Measurements from ENCODE around the gene SINHCAF. TPM values are rescaled to one million over a fixed set of nuclear protein-coding genes. Genes with fewer than 3 reads are reported as not detected.

SINHCAF gene
- polyA plus RNA-seq, 1 donor from 2014 or later, result 80.5 TPM

GRCh38 chr12:31265722-31266121 lies 60.2 kb downstream of the SINHCAF start:
- Histone ChIP-seq H3K9ac (ENCODE audit: low read length) (no peak overlapping the region), H4K20me1 (ENCODE audit: insufficient read depth) (no peaks in the 10 kb centered on the region), H3K79me2 (replicated peaks; ENCODE audit: insufficient read depth, low read length) (no peaks in the 10 kb centered on the region), H3K9me3 (ENCODE audit: low read length) (no peaks in the 10 kb centered on the region), H3K36me3 (ENCODE audit: insufficient read depth, low read length) (no peaks in the 10 kb centered on the region), H3K4me2 (ENCODE audit: low read length) (no peak overlapping the region), H3K9me2 (ENCODE audit: insufficient read depth, low read length) (no peaks in the 10 kb centered on the region), H3K27ac (ENCODE audit: low read length) (no peak overlapping the region), H2AFZ (ENCODE audit: low read depth, low read length) (no peak overlapping the region), H3F3A (ENCODE audit: insufficient read depth, low read length, poor library complexity, severe bottlenecking) (no peaks in the 10 kb centered on the region), H3K4me3 (ENCODE audit: low read length) (no peak overlapping the region), H3K27me3 (ENCODE audit: insufficient read depth, low read depth, low read length) (no peaks in the 10 kb centered on the region)
- TF ChIP-seq EZH2 (IDR thresholded peaks at IDR 0.05; ENCODE audit: borderline replicate concordance, insufficient read depth, low read length, poor library complexity, severe bottlenecking), result no peak
- TF ChIP-seq POLR2AphosphoS5 (IDR thresholded peaks at IDR 0.05), result no peak
- no peak for TF ChIP-seq TAF1 (IDR thresholded peaks at IDR 0.05; ENCODE audit: low read depth)
- TF ChIP-seq, protein P1, sequence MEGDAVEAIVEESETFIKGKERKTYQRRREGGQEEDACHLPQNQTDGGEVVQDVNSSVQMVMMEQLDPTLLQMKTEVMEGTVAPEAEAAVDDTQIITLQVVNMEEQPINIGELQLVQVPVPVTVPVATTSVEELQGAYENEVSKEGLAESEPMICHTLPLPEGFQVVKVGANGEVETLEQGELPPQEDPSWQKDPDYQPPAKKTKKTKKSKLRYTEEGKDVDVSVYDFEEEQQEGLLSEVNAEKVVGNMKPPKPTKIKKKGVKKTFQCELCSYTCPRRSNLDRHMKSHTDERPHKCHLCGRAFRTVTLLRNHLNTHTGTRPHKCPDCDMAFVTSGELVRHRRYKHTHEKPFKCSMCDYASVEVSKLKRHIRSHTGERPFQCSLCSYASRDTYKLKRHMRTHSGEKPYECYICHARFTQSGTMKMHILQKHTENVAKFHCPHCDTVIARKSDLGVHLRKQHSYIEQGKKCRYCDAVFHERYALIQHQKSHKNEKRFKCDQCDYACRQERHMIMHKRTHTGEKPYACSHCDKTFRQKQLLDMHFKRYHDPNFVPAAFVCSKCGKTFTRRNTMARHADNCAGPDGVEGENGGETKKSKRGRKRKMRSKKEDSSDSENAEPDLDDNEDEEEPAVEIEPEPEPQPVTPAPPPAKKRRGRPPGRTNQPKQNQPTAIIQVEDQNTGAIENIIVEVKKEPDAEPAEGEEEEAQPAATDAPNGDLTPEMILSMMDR (IDR thresholded peaks at IDR 0.05; ENCODE audit: poor library complexity, severe bottlenecking), result no peak
- TF ChIP-seq SMC3 (conservative IDR thresholded peaks at IDR 0.05; ENCODE audit: poor library complexity), result no peak
- no peak for TF ChIP-seq MXI1 (conservative IDR thresholded peaks at IDR 0.05; ENCODE audit: poor library complexity, severe bottlenecking)
- no peak for TF ChIP-seq RAD21 (conservative IDR thresholded peaks at IDR 0.05)
- TF ChIP-seq, protein P2, sequence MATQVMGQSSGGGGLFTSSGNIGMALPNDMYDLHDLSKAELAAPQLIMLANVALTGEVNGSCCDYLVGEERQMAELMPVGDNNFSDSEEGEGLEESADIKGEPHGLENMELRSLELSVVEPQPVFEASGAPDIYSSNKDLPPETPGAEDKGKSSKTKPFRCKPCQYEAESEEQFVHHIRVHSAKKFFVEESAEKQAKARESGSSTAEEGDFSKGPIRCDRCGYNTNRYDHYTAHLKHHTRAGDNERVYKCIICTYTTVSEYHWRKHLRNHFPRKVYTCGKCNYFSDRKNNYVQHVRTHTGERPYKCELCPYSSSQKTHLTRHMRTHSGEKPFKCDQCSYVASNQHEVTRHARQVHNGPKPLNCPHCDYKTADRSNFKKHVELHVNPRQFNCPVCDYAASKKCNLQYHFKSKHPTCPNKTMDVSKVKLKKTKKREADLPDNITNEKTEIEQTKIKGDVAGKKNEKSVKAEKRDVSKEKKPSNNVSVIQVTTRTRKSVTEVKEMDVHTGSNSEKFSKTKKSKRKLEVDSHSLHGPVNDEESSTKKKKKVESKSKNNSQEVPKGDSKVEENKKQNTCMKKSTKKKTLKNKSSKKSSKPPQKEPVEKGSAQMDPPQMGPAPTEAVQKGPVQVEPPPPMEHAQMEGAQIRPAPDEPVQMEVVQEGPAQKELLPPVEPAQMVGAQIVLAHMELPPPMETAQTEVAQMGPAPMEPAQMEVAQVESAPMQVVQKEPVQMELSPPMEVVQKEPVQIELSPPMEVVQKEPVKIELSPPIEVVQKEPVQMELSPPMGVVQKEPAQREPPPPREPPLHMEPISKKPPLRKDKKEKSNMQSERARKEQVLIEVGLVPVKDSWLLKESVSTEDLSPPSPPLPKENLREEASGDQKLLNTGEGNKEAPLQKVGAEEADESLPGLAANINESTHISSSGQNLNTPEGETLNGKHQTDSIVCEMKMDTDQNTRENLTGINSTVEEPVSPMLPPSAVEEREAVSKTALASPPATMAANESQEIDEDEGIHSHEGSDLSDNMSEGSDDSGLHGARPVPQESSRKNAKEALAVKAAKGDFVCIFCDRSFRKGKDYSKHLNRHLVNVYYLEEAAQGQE (IDR thresholded peaks at IDR 0.05; ENCODE audit: borderline replicate concordance), result no peak
- TF ChIP-seq EP300 (conservative IDR thresholded peaks at IDR 0.05; ENCODE audit: poor library complexity, severe bottlenecking), result no peak

DNA sequence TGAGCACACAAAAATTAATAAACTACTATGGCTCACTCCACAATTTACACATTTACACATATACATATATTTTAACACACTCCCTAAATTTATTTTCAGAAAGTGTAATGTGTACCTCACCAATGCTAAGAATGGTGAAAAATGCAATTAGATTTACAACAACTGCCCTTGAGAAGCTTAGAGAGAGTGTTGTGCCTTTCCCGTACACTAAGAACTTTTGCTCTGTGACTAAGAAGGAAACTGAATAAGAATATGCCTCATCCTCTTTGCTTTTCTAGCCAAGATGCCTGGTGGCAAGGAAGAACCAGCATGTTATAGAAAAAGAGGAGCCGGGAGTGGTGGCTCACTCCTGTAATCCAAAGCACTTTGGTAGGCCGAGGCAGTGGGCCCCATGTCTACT lies 62.3 kb downstream of the SINHCAF start:
- H3K79me2 ChIP-seq (replicated peaks; ENCODE audit: insufficient read depth, low read length), result no peaks in the 10 kb centered on the region
- H3K9me3 ChIP-seq (ENCODE audit: low read length), result no peaks in the 10 kb centered on the region
- no peak overlapping the region for H2AFZ ChIP-seq (ENCODE audit: low read depth, low read length)
- H3K4me2 ChIP-seq (ENCODE audit: low read length), result no peak overlapping the region
- TF ChIP-seq RAD21 (conservative IDR thresholded peaks at IDR 0.05), result no peak
- TF ChIP-seq, protein P1 (IDR thresholded peaks at IDR 0.05; ENCODE audit: poor library complexity, severe bottlenecking), result no peak
- no peak for TF ChIP-seq POLR2AphosphoS5 (IDR thresholded peaks at IDR 0.05)
- TF ChIP-seq EZH2 (IDR thresholded peaks at IDR 0.05; ENCODE audit: borderline replicate concordance, insufficient read depth, low read length, poor library complexity, severe bottlenecking), result no peak
- TF ChIP-seq TAF1 (IDR thresholded peaks at IDR 0.05; ENCODE audit: low read depth), result no peak
- no peak for TF ChIP-seq EP300 (conservative IDR thresholded peaks at IDR 0.05; ENCODE audit: poor library complexity, severe bottlenecking)
- TF ChIP-seq, protein P2 (IDR thresholded peaks at IDR 0.05; ENCODE audit: borderline replicate concordance), result no peak
- no peak for TF ChIP-seq SMC3 (conservative IDR thresholded peaks at IDR 0.05; ENCODE audit: poor library complexity)
- no peak for TF ChIP-seq MXI1 (conservative IDR thresholded peaks at IDR 0.05; ENCODE audit: poor library complexity, severe bottlenecking)
- no peaks in the 10 kb centered on the region for H3K36me3 ChIP-seq (ENCODE audit: insufficient read depth, low read length)
- no peaks in the 10 kb centered on the region for H3F3A ChIP-seq (ENCODE audit: insufficient read depth, low read length, poor library complexity, severe bottlenecking)
- H4K20me1 ChIP-seq (ENCODE audit: insufficient read depth), result no peaks in the 10 kb centered on the region
- no peak overlapping the region for H3K4me3 ChIP-seq (ENCODE audit: low read length)
- no peaks in the 10 kb centered on the region for H3K27me3 ChIP-seq (ENCODE audit: insufficient read depth, low read depth, low read length)
- no peak overlapping the region for H3K9ac ChIP-seq (ENCODE audit: low read length)
- H3K9me2 ChIP-seq (ENCODE audit: insufficient read depth, low read length), result no peaks in the 10 kb centered on the region
- no peak overlapping the region for H3K27ac ChIP-seq (ENCODE audit: low read length)

Data from neural cell (in vitro differentiated cells).